Chondrocyte (in vitro differentiated cells): ENCODE measurements around the gene AHRR. TPM values are rescaled to one million over a fixed set of nuclear protein-coding genes. Genes with fewer than 3 reads are reported as not detected.
"Not testable (repeated sequence)": the region's sequence is repeated elsewhere in the genome, so short reads cannot be mapped to it uniquely, and the experiment has no call there.

ENCODE experiments used
- DNase-seq: peaks from one replicate; pipeline ENCODE4 v3.0.0; 2021; ENCODE audit warnings: mixed read lengths, low spot score
- H3K27ac Mint-ChIP-seq: one replicate; pipeline ENCODE4 v1.8.0; 2021; ENCODE audit warnings: mild to moderate bottlenecking, moderate library complexity, mixed read lengths; ENCODE audit not compliant: unreplicated experiment
- H3K27me3 Mint-ChIP-seq: 2 replicates; pipeline ENCODE4 v1.8.0; 2021; ENCODE audit warnings: low read depth, mixed read lengths
- H3K36me3 Mint-ChIP-seq: 2 replicates; pipeline ENCODE4 v1.8.0; 2021; ENCODE audit warnings: low read depth, mixed read lengths
- H3K4me1 Mint-ChIP-seq: 2 replicates; pipeline ENCODE4 v1.8.0; 2021; ENCODE audit warnings: low read depth, mild to moderate bottlenecking, mixed read lengths
- H3K4me3 Mint-ChIP-seq: one replicate; pipeline ENCODE4 v1.8.0; 2021; ENCODE audit warnings: mild to moderate bottlenecking, moderate library complexity, mixed read lengths; ENCODE audit not compliant: unreplicated experiment
- H3K9me3 Mint-ChIP-seq: 2 replicates; pipeline ENCODE4 v1.8.0; 2021; ENCODE audit warnings: low read depth, mixed read lengths
- total RNA-seq: library from RNA; stranded (reverse); gene quantifications from 3 replicates; pipeline ENCODE4 v1.2.1, GENCODE V29; 2021
- TF ChIP-seq, protein P1 (sequence below): fragments of 200-600 bp; sonication (generic); IDR thresholded peaks from 2 replicates; pipeline ENCODE4 v1.5.0; 2021; ENCODE audit warnings: antibody characterized with exemption, mild to moderate bottlenecking, moderate library complexity

AHRR gene
- total RNA-seq, 1 donor from 2014 or later = 17.3 TPM

DNA sequence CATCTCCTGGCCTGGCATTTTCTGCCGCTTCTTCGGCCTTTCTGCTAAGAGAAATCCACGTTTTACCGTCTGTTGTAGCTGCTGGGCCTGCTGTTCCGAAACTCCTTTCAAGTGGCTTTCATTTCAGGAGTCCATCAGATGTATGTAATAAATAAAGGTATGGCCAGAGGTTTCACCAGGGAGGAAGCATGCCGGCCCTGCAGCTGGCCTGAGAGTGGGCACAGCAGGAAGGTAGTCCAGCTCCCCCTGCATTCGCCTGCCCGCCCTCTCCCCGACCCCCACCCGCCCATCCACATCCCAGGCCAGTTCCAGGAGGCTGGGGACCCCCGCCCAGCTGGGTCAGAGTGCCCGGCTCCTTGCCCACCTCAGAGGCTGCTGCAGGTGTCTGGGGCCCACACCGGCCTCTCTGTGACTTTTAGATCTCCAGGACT is 75.0 kb downstream of the AHRR start:
- Mint-ChIP-seq H3K9me3 (no peaks in the 10 kb centered on the region), H3K4me3 (no peak overlapping the region), H3K27ac (peak overlapping the region; percentile 55), H3K36me3 (no peaks in the 10 kb centered on the region), H3K4me1 (peaks cover 47% of the 10 kb centered on the region), H3K27me3 (no peaks in the 10 kb centered on the region)
- TF ChIP-seq, protein P1, sequence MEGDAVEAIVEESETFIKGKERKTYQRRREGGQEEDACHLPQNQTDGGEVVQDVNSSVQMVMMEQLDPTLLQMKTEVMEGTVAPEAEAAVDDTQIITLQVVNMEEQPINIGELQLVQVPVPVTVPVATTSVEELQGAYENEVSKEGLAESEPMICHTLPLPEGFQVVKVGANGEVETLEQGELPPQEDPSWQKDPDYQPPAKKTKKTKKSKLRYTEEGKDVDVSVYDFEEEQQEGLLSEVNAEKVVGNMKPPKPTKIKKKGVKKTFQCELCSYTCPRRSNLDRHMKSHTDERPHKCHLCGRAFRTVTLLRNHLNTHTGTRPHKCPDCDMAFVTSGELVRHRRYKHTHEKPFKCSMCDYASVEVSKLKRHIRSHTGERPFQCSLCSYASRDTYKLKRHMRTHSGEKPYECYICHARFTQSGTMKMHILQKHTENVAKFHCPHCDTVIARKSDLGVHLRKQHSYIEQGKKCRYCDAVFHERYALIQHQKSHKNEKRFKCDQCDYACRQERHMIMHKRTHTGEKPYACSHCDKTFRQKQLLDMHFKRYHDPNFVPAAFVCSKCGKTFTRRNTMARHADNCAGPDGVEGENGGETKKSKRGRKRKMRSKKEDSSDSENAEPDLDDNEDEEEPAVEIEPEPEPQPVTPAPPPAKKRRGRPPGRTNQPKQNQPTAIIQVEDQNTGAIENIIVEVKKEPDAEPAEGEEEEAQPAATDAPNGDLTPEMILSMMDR = no peak
- DNase-seq = peak; percentile 64

DNA sequence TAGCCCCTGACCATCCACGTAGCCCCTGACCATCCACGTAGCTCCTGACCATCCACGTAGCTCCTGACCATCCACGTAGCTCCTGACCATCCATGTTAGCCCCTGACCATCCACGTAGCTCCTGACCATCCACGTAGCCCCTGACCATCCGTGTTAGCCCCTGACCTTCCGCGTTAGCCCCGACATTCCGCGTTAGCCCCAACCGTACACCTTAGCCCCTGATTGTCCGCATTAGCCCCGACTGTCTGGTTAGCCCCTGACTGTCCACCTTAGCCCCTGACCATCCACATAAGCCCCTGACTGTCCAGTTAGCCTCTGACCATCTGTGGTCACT is 76.6 kb downstream of the AHRR start:
- H3K27me3 Mint-ChIP-seq, H3K4me3 Mint-ChIP-seq, H3K9me3 Mint-ChIP-seq, H3K36me3 Mint-ChIP-seq: not testable (repeated sequence)
- H3K27ac Mint-ChIP-seq = peak overlapping the region; percentile 36
- peak; percentile 71 for DNase-seq
- peaks cover 38% of the 10 kb centered on the region for H3K4me1 Mint-ChIP-seq

DNA sequence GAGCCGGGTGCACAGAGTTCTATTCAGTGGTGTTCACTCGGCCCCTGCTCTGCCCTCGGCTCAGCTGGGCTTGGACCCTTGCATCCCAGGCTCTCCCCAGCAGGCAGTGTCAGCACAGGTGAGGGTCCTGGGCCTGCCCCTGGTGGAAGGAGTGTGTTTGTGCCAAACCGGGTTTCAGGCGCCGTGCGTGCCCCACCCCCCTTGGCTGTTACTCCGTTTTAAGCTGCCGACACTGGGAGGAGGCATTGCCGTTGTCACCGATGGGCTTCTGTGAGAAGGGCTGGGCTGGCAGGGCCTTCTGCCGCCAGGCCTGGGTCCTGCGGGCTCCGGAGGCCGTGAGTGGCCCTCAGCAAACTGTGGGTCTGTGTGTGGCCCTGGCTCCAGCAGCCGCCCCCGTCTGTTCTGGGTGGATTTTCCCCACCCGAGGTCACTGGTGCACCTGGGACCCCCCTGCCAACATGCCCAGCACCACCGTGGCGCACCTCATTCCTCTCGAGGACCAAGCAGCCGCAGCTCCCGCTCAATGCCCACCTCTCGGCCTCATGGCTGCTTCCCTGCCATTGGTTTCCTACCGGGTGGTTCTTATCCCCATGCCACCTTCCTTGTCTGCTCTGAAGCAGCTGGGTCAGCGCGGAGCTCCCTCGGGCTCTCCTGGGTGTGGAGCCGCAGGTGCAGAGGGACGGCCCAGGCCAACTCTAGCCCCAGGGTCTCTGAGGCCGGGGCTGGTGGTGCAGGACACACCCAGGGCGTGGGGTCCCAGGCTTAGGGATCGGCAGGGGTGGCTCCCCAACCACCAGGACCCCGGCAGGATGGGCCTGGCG is 77.2 kb downstream of the AHRR start:
- peak; percentile 93 for DNase-seq
- H3K4me1 Mint-ChIP-seq = peaks cover 32% of the 10 kb centered on the region
- H3K9me3 Mint-ChIP-seq = no peaks in the 10 kb centered on the region
- peak overlapping the region; percentile 100 for H3K27ac Mint-ChIP-seq
- TF ChIP-seq, protein P1 = no peak
- H3K4me3 Mint-ChIP-seq = no peak overlapping the region
- H3K27me3 Mint-ChIP-seq = no peaks in the 10 kb centered on the region
- H3K36me3 Mint-ChIP-seq = no peaks in the 10 kb centered on the region

DNA sequence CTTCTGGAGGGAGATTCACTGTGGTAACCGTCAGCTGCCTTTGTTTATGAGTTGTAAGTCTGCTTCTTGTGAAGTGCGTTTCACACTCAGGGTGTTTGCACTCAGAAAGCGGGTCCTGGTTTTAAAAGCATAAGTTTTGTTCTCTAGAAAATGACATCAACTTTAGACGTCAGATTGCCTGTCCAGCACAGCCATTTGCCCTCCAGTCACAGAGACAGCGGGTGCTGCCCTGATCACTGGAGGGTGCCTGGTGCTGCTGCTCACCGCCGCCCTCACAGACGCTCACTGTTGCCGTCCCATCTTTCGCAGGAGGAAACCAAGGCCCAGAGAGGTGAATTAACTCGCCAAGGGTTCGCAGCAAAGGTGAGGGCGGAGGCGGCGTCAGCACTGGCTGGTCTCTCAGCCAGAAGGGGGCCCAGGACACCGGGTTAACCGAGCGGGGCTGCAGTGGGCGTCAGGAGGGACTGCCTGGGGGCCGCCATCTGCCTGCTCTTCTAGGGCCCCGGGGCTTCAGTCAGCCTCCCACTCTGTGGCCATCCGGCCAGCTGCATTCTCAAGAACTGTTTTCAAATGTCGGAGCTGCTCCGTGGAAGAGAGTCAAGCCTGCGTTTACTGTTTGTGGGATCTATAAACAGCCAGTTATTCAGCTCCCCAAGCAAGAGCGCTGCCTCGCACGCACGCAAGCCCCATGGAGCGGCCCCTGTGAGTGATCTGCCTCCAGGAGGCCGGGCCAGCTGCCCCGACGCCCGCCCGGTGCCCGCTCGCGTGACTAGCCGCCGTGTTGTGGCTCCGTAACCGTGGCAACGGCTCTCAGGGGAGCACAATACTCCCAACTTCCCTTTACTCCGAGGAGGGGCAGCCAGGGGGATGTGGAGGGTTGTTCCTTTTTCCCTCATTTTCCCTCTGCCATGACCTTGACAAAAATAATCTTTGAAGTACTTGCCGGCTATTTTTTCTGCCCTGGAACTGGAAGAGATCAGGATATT is 78.1 kb downstream of the AHRR start:
- Mint-ChIP-seq H3K4me1 (peaks cover 28% of the 10 kb centered on the region), H3K27me3 (no peaks in the 10 kb centered on the region), H3K27ac (peak overlapping the region; percentile 100), H3K36me3 (peaks cover 4% of the 10 kb centered on the region), H3K4me3 (peak overlapping the region; percentile 57), H3K9me3 (no peaks in the 10 kb centered on the region)
- TF ChIP-seq, protein P1 = peak; percentile 51
- DNase-seq = peak; percentile 97

DNA sequence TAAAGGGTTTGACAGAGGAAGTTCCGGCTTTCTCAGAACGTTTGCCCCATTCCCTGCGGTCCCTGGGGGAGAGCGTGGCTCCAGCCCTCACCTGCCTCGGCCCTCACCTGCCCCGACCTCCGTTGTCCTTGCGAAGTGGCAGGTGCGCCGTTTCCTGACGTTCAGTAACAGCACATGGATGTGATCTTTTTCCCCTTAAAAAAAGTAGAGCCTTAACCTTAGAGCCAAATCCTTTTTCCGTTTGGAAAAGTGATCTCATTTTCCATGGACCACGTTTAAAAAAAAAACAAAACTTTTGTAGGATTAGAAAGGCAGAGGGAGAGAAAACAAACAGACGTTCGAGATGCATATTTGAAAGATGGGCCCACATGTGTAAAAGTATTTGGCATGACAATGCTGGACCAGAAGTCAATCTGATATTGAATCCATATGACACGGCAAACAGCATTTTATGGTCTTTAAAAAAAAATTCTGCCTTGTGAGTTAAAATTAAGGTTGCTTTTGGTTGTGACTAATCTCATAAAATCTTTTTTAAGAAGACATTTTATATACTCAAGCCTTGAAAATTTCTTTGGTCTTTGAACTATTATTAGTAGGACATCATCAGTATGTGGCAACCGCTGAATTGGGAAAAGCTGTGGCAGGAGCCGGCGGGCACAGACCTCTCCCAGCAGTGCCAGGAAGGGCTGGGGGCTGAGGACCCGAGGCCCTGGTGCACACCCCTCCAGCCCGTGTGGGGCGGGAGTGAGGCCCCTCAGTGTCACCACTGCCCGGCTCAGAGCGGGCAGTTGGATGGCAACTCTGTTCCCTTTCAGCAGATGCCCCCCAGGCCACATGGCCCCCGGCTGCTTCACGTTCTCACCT is 79.0 kb downstream of the AHRR start:
- DNase-seq = peak; percentile 85
- peak overlapping the region; percentile 57 for H3K4me3 Mint-ChIP-seq

More for the DNA sequence above, 79.0 kb downstream of the AHRR start:
- Mint-ChIP-seq H3K27me3 (no peaks in the 10 kb centered on the region), H3K27ac (peak overlapping the region; percentile 100), H3K36me3 (peaks cover 4% of the 10 kb centered on the region), H3K9me3 (no peaks in the 10 kb centered on the region), H3K4me1 (peaks cover 21% of the 10 kb centered on the region)
- TF ChIP-seq, protein P1 = no peak
